Fibroblast of villous mesenchyme (primary cell): ENCODE data around the gene OTULIN. TPM values are rescaled to one million over a fixed set of nuclear protein-coding genes. Genes with fewer than 3 reads are reported as not detected.

Source experiments
- DNase-seq: peaks from one replicate; pipeline ENCODE4 v3.0.0-alpha.2; 2010; ENCODE audit warnings: low read depth
- H3K4me3 ChIP-seq: 2 replicates; pipeline ENCODE4 v1.5.1; 2011; ENCODE audit warnings: low read depth, mild to moderate bottlenecking, low read length
- total RNA-seq: library from RNA; depleted of rRNA; stranded (reverse); fragments of >200 nt; gene quantifications from 2 replicates; pipeline ENCODE4 v1.2.3, GENCODE V29; 2012
- TF ChIP-seq, protein P1 (sequence below): IDR thresholded peaks from 2 replicates; pipeline ENCODE4 v1.5.1; 2012; ENCODE audit warnings: low read depth, mild to moderate bottlenecking, low read length; ENCODE audit not compliant: insufficient read depth

The OTULIN gene
- total RNA-seq, 1 donor, result 31.1 TPM

DNA sequence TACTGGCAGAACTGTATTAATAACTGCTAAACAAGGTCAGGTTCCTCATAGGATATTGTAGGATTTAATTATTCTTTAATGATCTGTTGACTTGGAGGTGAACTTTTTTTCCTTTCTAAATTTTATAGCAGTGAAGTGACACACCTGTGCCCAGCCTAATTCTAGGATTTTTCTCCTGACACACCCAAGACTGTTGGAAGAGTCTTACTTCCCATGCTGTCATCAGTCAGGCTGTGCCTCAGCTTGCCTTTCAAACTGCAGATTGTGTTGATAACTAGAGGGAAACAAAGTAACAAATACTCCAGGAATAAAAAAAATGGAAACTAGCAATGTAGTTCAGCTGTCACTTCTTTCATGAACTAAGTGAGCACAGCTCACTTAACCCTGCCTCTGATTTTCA lies 22.0 kb downstream of the OTULIN start:
- TF ChIP-seq, protein P1, sequence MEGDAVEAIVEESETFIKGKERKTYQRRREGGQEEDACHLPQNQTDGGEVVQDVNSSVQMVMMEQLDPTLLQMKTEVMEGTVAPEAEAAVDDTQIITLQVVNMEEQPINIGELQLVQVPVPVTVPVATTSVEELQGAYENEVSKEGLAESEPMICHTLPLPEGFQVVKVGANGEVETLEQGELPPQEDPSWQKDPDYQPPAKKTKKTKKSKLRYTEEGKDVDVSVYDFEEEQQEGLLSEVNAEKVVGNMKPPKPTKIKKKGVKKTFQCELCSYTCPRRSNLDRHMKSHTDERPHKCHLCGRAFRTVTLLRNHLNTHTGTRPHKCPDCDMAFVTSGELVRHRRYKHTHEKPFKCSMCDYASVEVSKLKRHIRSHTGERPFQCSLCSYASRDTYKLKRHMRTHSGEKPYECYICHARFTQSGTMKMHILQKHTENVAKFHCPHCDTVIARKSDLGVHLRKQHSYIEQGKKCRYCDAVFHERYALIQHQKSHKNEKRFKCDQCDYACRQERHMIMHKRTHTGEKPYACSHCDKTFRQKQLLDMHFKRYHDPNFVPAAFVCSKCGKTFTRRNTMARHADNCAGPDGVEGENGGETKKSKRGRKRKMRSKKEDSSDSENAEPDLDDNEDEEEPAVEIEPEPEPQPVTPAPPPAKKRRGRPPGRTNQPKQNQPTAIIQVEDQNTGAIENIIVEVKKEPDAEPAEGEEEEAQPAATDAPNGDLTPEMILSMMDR, result no peak
- H3K4me3 ChIP-seq, result no peak overlapping the region
- no peak for DNase-seq

DNA sequence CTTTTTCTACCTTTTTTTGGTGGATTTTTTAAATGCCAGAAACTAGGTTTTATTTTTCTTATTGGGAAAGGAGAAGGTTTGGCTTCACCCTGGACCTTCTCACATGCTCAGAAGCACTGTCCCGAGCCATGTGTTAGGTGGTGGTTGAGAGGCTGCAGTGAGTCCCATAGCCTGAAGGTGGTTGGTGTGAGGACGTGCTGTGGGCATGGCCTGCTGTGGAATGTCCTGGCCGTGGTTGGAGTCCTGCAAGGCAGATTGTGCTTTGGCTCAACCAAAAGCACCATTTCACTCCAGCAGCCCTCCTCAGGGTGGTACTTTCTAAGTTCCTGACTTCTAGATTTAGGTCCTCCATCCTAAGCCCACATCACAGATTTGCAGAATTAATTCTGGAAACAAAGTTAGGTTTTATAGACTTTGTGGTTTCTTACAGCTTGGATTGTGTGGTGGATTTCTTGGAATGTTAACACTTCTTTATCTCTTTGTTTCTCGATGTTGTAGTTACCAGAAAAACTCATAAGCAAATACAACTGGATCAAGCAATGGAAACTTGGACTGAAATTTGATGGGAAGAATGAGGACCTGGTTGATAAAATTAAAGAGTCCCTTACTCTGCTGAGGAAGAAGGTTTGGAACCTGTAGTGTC lies 22.6 kb downstream of the OTULIN start:
- TF ChIP-seq, protein P1, result peak; percentile 19
- peak; percentile 54 for DNase-seq
- H3K4me3 ChIP-seq, result no peak overlapping the region

DNA sequence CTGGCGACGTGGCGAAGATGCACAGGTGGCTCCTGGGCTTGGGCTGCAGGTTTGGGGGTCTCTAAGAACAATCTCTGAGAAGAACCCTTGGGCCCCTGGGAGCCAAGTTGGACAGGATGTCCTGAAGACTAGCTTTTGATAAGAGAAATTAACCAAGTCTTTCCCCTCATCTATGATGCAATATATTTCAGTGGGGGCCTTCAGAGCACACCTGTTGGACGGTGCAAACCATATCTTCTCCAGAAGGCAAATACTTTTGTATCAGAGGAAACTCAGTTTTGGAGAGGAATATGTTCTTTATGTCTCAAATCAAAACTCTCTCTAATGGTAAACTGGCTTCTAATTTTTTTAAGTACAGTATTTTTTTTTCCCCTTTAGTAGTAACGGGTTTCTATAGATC lies 28.6 kb downstream of the OTULIN start:
- H3K4me3 ChIP-seq, result no peak overlapping the region
- no peak for DNase-seq
- TF ChIP-seq, protein P1, result no peak

DNA sequence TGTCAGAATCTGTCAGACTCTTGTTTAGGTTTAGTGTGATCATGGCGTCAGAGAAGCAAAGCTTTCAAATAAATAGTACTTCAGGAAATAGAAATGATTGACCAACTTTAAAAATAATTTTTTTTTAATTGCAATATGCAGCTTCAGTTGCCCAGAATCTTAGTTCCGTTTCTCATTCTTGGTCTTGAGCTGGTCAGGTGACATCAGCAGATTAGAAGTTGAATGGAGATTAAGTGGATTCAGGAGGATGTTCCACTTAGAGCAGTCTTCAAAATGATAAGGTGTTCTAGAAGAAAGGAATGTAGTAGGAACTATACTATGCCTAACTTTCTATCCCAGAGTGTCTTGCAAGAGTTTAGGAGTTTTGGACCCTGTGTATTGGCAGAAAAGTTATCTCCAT lies 30.6 kb downstream of the OTULIN start:
- DNase-seq, result no peak
- TF ChIP-seq, protein P1, result no peak
- no peak overlapping the region for H3K4me3 ChIP-seq

DNA sequence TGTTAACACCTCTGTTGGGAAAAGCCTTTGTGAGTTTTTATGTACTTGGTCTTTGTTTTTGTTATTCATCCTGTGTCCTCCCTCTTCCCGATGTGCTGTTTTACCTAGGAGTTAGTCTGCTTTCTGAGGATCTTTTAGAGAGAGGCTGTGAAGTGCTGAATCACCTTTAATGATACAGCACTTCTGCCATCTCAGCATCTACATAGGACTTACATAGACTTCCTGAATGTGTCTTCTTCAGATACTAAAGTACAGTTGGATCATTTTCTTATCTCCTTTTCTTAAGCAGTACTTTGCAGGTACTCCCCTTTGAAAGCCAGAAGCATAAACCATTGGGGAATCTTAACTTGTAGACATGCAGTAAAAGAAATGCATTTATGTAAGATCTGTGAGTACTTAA lies 31.5 kb downstream of the OTULIN start:
- TF ChIP-seq, protein P1, result no peak
- no peak overlapping the region for H3K4me3 ChIP-seq
- DNase-seq, result peak; percentile 24

DNA sequence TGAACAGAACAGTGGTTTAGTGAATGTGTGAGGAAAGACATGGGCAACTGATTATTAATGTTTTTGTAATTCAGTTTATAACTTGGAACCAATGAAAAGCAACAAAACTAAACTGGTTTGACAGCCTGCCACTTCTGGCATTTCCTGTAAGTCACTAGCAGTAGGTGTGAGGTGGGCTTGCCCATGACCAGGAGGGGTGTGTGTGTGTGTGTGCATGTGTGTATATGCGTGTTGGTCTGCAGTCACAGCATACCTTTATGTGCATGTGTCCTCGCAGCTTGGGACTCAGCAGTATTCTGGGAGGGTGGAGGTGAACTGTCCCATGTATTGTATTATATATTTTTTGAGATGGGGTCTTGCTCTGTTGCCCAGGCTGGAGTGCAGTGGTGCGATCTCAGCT lies 32.3 kb downstream of the OTULIN start:
- DNase-seq, result no peak
- H3K4me3 ChIP-seq, result no peak overlapping the region
- TF ChIP-seq, protein P1, result no peak

DNA sequence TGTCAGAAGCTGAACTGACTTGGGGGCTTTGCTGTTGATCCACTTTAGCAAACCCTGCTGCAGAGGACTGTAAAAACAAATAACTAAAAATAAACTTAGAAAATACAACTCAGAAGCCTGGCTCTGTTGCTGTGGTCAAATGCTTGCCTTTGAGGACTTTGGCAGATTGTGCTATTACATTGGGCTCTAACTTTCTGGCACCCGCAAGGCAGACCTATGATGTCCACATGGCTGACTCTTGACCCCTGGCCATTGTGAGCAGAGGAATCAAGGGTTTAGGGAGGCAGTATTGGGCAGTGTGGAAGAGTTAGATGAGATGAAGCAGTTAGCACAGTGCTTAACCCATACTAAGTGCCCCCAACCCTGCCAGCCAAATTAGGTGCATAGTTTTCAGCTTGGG lies 34.0 kb downstream of the OTULIN start:
- TF ChIP-seq, protein P1, result no peak
- no peak overlapping the region for H3K4me3 ChIP-seq
- DNase-seq, result no peak
